Measurements from ENCODE around the gene EVL.
"Not testable (repeated sequence)": the region's sequence is repeated elsewhere in the genome, so short reads cannot be mapped to it uniquely, and the experiment has no call there.

Gene EVL, protein sequence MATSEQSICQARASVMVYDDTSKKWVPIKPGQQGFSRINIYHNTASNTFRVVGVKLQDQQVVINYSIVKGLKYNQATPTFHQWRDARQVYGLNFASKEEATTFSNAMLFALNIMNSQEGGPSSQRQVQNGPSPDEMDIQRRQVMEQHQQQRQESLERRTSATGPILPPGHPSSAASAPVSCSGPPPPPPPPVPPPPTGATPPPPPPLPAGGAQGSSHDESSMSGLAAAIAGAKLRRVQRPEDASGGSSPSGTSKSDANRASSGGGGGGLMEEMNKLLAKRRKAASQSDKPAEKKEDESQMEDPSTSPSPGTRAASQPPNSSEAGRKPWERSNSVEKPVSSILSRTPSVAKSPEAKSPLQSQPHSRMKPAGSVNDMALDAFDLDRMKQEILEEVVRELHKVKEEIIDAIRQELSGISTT

DNA sequence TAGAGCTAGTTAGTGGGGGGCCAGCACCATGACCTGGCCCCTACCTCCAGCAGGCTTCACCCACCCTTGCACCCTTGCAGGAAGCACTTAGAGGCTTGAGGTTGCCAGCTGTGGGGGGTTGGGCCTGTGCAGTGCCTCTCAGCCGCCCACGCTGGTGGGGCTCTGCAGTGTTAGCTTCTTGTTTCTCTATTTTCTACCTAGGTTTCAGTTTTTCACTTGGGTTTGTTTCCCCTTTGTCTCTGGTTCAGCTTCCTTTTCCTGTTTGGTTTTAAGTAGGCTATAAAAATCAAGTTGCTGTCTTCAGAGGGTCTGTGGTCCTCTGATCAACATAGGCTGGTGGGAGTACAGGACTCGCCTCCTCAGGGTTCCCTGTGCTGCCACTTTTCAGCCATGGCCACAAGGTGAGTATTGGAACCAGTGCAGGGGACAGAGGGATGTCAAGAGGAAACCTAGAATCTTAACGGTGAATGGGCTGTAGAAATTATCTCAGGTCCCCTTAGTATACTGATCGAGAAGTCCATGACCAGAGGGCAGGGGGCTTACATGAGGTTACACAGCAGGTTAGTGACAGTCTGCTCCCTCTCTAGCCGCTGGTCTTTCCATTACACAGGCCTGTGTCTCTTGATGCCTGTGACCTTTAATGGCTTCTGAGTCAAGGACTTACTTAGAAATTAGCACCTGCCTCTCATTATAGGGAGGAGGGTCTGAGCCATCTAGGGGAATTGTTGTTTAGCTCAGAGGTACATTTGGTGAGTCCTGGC, at the start of gene EVL:
Gene EVL, plus strand, starts transcription at position 312 of the 761 bp plus-strand sequence. Its CDS starts 79 bp downstream, at position 391.
- no peak for DNase-seq (ENCODE audit: low read depth)

DNA sequence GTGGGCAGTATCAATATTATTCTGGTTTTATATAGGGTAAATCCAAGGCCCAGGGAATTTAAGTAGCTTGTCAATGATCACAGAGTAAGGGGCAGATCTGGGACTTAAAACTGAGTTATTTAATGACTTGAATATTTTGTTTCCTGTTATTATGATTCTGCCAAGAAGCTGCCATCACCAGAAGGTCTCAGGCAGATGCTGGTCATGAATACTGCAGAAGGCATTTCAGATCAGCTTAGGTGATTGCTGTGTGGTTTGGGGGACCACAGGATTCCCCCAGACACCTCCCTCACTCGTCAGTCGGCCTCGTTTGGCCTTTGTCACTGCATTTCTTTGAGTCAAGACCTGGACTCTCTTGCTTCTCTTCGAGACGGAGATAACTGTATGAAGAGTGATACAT, 47.7 kb upstream of the EVL start:
- DNase-seq (ENCODE audit: low read depth), result no peak

DNA sequence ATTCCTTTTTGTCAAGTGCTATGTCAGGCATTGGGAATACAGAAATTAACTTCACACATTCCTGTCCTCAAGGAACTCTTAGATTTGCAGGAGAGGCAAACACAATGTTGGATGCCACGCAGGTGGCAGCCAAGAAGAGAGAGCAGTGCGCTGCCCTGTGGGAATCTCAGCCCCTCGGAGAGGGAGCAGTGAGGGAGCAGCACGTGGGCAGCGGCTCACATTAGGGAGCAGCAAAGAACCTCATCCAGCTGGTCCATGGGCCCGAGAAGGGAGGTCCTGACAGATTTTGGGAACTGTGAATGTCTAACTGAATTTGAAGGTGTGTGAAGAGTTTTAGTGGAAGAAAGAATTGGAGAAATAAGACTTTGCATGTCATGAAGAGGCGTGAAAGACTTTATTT, 47.2 kb upstream of the EVL start:
- DNase-seq (ENCODE audit: low read depth), result no peak

DNA sequence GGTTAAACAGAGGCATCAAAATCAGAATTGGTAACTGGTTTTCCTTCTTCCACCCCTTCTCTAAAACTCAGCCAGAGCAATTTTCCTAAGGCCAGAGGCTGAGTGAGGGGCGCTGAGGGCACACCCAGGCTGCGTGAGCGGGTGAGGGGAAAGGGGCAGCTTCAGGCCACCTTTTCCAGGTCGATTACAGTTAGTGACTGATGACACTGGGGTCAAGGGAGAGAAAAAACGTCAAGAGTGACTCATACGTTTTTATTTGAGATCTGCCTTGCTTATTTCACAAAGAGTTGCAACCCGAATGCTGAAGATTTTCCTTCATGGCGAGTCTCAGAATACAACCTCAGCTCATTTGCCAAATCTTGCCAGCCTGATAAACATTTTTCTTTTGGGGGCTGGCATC, 46.7 kb upstream of the EVL start:
- DNase-seq (ENCODE audit: low read depth), result peak; percentile 40

DNA sequence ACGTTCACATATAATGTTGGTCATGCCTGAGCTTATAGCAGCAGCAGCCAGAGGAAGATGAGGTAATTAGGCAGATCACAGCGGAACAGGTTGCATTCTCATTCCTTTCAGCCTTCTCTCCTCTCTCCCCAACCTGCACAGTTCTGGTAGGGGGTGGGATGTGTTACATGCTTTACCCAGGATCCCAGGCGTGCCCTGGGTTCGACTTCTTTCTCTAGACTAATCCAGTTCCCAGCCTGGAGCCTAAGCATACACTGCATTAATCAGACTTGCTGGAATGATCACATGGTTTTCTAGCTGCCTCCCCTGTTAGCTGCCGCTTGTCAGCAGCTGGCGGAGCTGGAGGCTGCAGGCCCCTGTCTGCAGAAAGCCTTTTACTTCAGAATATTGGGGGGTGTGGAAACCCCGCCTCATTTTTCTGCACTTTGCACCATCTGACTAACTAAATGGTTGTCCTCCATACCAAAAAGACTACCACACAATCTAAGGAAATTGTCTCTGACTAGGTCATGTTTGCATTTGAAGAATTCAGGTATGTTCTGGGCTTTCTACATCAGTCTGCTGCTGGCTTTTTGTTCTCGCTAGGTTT, 46.0 kb upstream of the EVL start:
- DNase-seq (ENCODE audit: low read depth), result peak; percentile 63

DNA sequence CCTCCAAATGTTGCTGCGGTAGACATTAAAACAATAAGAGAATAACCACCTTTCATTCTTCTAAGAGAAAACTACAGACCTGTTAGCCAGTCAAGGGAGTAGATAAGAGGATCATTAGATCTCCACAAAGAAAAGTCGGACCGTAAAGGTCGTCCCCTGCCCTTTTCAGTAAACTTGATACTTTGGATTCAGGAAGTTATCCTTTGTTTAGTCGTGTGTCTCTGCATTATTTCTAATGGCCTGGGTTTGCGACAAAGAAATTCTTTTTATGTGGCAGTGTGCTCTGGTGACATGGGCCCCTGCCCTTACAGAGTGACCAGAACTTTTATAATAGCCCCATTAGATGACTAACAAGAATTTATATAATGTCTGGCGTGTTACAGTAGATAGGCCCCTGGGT, 44.6 kb upstream of the EVL start:
- DNase-seq (ENCODE audit: low read depth), result no peak

DNA sequence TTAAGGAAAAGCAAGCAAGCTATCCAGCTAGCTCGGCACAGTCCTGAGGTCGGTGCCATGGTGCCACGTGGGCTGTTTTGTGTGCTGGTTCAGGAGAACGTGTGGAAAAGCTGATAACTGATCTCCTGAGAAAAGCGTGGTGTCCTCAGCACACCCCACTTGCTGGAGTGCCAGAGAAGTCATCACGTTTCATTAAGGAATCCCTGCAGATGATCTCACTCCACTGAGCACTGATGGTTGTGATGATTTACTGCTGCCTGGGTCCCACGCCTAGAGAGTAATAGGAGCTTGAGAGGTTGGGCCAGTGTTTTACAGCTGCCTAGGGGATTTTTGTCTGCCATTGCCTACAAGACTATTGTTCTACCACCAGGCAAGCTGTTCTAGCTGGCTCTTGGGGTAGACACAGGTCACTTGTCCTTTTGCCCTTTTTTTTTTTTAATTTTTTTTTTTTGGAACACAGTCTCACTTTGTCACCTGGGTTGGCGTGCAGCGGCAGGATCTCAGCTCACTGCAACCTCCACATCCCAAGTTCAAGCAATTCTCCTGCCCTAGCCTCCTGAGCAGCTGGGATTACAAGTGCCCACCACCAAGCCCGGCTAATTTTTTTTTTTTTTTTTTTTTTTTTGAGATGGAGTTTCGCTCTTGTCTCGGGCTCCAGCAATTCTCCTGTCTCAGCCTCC, 42.3 kb upstream of the EVL start:
- DNase-seq (ENCODE audit: low read depth), result peak; percentile 77

DNA sequence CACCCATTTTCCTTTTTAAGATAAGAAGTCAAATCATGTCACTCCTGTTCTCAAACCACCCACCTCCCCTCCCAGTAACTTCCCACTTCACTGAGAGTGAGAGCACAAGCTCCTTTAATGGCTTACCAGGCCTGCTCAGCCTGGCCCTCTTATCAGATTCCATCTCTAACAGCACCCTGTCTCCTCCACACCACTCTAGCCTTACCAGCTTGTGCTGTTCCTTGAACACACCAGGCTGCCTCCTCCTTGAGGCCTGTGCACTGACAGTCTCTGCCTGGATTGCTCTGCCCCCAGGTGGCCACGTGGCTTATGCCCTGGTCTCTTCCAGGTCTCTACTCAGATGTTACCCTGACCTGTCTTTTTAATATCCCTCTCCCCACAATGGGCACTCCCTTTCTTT, 40.1 kb upstream of the EVL start:
- peak; percentile 68 for DNase-seq (ENCODE audit: low read depth)

DNA sequence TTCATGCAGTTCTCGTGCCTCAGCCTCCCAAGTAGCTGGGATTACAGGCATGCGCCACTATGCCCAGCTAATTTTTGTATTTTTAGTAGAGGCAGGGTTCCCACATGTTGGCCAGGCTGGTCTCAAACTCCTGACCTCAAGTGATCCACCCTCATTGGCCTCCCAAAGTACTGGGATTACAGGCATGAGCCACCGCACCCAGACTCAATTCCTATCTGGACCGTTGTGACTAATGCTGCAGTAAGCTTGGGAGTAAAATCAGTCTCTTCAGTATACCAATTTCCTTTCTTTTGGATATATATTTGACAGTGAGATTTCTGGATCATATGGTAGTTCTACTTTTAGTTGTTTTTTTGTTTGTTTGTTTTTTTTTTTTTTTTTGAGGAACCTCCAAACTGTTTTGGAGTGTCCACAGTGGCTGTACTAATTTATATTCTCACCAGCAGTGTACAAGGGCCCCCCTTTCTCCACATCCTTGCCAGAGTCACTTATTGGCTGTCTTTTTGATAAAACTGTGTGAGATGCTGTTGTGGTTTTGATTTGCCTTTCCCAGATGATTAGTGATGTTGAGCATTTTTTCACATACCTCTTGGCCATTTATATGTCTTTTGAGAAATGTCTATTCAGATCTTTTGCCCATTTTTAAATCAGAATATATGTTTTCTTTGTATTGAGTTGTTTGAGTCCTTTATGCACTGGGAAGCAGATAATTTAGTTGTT, 37.3 kb upstream of the EVL start:
- peak; percentile 36 for DNase-seq (ENCODE audit: low read depth)

DNA sequence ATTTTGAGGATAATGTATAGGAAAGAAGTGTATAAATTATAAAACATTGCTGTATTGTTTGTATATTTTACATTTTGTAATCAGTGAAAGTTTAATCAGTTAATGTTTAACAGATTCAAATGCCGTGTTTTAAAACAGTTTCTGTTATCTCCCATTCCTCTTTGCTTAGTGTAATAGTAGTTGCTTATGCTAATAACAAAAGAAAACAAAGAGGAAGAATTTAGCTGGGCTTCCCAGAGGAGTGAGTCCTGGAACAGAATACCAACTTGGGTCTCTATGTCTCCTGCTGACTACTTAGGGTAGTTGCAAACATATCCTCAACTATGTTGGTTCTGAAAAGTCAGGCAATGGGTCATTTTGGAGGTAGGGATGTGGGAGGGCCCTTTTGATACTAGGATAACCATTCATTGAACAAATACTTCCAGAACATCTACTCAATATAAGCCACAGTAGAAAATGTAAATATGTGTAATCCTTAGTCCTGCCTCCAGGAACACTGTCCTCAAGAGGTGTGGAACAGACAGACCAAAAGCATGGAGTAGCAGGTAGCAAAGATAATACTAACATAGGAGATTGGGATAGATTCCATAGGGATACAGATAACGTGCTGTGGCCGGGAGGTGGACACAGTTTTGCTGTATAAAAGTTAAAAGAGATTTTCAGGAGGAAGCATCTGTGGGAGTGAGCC, 36.1 kb upstream of the EVL start:
- peak; percentile 34 for DNase-seq (ENCODE audit: low read depth)

DNA sequence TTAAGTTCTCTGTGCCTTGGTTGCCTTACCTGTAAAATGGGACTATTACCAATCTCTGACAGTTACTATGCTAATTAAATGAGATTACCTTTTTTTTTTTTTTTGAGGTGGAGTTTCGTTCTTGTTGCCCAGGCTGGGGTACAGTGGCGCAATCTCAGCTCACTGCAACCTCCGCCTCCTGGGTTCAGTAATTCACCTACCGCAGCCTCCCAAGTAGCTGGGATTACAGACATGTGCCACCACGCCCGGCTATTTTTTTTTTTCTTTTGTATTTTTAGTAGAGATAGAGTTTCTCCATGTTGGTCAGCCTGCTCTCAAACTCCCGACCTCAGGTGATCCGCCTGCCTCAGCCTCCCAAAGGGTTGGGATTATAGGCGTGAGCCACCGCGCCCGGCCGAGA, 35.2 kb upstream of the EVL start:
- not testable (repeated sequence) for DNase-seq (ENCODE audit: low read depth)

DNA sequence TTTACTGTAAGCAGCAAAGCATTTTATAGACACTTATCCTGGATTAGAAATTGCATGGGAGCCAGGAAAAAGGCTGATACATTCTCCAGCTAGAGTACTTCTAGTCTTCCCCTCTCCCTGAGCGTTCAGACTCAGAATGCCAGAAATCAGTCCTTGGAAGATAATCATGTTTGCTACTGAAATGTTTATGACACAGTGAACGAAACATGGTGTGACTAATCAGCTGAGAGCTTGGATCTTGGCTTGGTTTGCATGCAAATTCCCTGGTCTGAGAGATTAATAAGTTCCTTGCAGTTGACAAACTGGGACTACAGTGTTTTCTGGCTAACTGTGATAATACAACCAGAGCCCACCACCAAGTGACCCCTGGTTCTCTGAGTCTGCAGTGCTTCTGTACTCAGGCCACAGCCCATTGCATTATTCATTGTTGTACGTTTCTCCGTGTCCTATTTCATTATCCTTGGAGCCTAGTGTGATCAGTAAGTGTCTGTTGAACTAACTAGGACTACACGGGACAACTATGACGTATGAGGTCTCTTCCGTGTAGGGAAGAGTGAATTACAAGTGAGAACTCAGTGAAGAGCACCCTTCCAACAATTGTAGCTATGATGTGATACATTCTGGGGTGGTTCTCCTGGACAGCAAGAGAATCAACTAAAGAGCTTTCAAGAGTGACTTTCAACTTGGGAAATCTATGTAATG, 34.6 kb upstream of the EVL start:
- DNase-seq (ENCODE audit: low read depth), result peak; percentile 93

DNA sequence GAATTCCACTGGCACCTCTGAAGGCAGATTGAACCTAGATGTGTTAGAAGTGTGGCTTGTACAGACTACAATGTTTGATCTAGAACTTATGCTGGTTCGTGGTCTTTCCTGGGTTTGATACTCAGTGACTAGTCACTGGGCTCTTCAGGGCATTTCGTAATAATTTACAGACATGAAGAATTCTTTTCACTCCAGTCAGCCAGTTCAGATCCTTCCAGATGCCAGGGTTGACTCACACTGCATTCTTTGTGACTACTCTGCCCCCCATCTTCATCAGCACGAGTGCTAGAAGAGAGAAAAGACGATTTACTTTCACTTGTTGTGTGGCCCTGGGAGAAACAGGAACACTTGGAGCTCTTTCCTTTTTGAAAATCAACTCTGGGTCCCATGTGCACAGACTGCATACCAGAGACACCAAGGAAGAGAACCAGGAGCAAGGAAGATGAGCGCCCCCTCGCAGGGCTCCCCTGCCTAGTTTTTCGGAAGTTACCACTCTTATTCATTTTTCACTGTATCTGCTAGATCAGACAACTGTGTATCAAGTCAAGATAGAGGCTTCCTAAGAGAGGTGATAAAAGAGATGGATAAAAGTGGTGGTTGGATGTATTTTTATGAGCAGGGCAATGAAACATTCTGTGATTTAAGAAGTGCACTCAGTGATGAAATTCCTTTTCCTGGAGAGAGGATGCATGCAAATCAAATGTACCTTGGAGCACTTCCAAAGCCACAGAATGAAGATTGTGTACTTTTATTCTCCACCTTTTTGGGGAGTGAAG, 33.5 kb upstream of the EVL start:
- DNase-seq (ENCODE audit: low read depth), result peak; percentile 99

DNA sequence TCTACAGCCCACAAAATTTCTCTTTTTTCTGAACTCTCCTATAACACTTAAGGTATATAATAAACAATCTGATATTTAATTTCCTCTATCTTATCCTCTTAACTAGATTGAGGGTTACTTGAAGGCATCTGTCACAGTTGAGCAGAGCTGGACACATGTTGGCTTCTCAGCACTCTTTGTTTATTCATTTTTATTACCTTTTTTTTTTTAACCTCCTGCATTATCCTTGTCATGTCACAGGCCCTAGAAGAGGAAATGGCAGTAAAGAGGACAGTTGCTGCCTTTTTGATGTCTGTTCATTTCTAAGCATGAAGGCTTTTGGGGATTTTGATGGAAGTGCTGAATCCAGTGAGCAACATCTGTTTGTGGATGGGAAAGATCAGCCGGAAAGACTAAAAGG, 32.5 kb upstream of the EVL start:
- DNase-seq (ENCODE audit: low read depth), result no peak

DNA sequence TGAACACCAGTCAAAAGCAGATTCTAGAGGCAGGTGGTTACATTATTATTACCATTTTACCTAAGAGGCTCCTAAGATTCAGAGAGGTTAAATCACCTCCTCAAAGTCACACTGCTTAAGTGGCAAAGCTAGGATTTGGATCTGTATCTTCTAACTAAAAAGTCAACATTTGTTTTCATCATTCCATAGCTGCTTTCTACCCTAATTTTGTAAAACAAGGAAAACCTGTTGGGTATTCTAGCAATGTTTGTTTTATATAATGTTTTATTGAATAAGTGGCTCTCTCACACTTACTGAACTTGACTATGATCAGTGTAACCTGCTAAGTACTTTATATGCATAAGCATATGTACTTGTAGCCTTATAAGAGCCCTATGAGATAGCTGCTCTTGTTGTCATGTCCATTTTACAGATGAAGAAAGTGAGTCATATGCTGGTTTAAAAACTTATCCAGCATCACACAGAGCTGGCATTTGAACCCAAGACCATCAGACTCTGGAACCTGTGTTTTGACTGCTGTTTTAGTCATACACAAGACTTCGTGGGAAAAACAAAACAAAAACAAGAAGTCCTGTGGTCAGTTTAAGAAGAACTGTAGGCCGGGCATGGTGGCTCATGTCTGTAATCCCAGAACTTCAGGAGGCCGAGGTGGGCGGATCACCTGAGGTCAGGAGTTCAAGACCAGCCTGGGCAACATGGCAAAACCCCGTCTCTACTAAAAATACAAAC, 31.7 kb upstream of the EVL start:
- peak; percentile 35 for DNase-seq (ENCODE audit: low read depth)

DNA sequence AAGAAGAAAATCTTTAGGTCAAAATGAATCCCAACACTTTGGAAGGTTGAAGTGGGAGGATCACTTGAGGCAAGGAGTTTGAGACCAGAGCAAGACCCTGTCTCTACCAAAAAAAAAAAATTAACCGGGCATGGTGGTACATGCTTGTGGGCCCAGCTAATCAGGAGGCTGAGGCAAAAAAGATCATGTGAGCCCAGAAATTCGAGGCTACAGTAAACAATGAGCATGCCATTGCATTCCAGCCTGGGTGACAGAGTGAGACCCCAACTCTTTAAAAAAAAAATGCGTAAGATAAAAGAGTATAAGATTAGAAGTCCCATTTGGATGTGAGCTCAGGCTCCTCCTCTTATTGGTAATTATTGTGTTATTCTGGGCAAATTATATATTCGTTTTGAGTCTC, 30.8 kb upstream of the EVL start:
- DNase-seq (ENCODE audit: low read depth), result no peak

DNA sequence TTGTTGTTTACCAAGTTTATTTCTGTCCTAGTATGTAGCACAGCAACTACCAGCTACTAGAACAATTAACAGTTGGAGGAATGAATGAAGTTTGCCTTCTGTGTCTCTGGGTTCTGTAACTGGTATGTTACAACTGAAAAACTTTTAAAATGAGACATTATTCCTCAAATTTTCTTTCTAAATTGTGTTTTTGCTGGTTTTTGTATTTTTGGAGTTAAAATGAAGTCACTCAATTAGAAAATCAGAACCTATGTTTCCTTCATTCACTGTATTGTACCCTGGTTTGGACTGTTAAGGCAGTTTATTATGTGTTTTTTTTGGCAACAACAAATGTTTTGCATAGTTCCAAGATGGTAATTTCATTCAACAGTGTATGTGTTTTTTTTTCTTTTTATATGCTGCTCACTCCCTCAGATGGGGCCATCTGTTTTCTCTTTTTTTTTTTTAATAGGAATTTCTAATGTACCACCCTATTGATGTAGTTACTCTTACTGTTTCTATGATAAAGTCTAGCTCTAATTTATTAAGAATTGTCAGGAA, 30.2 kb upstream of the EVL start:
- no peak for DNase-seq (ENCODE audit: low read depth)

DNA sequence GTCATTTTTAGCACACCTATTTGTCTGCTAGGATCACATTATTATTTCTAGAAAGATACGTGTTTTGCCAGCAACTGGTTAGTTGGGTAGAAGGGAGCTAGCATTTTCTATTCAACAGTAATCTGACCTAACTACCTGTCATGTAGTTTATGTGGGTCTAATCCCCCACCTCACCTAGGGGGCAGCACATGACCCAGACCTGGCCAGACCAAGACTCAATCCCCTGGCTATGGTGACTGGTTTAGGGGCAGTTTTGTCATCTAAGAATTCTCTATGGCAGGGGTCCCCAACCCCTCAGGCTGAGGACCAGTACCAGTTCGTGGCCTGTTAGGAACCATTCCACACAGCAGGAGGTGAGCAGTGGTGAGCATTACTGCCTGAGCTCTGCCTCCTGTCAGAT, 29.5 kb upstream of the EVL start:
- DNase-seq (ENCODE audit: low read depth), result no peak

DNA sequence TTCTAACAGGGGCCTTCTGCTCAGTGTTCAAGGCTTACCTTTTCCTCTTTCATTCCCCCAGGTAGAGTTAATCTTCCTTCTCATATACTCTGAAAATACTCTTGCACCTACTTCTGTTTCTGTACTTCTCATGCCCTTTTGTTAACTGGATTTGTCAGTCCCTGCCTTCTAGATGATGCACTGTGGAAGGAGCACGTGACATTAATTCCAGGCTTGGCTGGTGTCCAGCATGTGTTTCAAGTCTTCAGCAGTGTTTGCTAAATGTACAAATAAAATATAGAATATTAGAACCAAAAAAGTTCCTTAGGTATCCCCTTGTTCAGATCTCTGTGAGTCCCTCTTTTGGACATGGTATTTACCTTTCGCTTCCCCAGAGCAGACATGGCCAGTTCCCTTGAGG, 27.9 kb upstream of the EVL start:
- peak; percentile 71 for DNase-seq (ENCODE audit: low read depth)

All from amniotic epithelial cell (primary cell).